Adrenal gland (tissue), 5 donors: ENCODE results near the gene USP40.

ENCODE experiments used
- POLR2A ChIP-seq, 2 donors: fragments of 450-650 bp; IDR thresholded peaks; one replicate each; pipeline ENCODE4 v1.6.1; 2017; ENCODE audit warnings: antibody characterized with exemption in 2 of 2, mild to moderate bottlenecking in 2 of 2, moderate library complexity in 1 of 2
- TF ChIP-seq, protein P1 (sequence below), 6 experiments: fragments of 450-650 bp in 4 of 6; fragments of 200-600 bp in 2 of 6; sonication (generic) in 1 of 6; IDR thresholded peaks; 1 replicate in 5 of 6; 2 replicates in 1 of 6; pipeline versions ENCODE4 v1.5.1 to v1.8.0; 2016 to 2021; ENCODE audit warnings: antibody characterized with exemption in 6 of 6, mild to moderate bottlenecking in 2 of 6, moderate library complexity in 1 of 6
- donor health status: DM: no; HTN: no; CAD: no.

DNA sequence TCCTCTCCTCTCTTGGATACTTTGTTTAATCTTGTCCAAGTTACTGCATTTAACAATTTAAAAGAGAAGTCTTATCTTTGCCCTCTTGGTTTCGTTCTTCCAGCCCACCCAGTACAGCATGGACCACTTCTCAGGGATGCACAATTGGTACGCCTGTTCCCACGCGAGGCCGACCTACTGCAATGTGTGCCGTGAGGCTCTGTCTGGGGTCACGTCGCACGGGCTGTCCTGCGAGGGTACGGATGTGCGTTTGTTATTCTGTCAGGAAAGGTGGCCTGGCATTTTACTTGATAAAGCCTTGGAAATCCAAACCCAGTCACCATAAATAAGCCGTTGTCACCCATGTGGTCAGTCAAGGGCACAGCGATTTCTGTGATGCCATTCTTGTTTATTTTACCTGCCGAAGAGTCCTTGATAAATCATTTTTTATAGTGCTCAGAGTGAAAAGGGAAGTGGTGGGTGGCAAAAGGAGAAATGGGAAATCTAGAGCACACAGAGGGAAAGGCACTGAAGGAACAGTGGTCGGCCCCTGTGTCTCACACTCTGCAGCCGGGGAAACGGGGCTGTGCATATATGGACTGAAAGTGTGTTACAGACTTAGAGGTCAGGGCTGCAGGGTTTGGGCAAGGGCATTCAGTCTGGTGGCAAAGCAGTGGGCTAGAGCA, 131.8 kb downstream of the USP40 start:
- TF ChIP-seq, protein P1, sequence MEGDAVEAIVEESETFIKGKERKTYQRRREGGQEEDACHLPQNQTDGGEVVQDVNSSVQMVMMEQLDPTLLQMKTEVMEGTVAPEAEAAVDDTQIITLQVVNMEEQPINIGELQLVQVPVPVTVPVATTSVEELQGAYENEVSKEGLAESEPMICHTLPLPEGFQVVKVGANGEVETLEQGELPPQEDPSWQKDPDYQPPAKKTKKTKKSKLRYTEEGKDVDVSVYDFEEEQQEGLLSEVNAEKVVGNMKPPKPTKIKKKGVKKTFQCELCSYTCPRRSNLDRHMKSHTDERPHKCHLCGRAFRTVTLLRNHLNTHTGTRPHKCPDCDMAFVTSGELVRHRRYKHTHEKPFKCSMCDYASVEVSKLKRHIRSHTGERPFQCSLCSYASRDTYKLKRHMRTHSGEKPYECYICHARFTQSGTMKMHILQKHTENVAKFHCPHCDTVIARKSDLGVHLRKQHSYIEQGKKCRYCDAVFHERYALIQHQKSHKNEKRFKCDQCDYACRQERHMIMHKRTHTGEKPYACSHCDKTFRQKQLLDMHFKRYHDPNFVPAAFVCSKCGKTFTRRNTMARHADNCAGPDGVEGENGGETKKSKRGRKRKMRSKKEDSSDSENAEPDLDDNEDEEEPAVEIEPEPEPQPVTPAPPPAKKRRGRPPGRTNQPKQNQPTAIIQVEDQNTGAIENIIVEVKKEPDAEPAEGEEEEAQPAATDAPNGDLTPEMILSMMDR (IDR thresholded peaks at IDR 0.05) = no peak
- TF ChIP-seq POLR2A (IDR thresholded peaks at IDR 0.05) = no peak
